CD14-positive monocyte (primary cell): Measurements from ENCODE around the gene HOXA5. TPM values are rescaled to one million over a fixed set of nuclear protein-coding genes. Genes with fewer than 3 reads are reported as not detected.
A peak's percentile ranks its signal among the peaks of the same experiment; 100 is the strongest.

Experiments
- DNase-seq, 3 donors: peaks; one replicate each; pipeline ENCODE4 v3.0.0-alpha.2; 2011 to 2022
- H2AFZ ChIP-seq: 2 replicates; pipeline ENCODE4 v1.6.0; 2012; ENCODE audit warnings: mild to moderate bottlenecking, low read depth, low read length, inconsistent platforms; ENCODE audit not compliant: insufficient read depth, poor library complexity, severe bottlenecking
- H3K27ac ChIP-seq, 2 donors: 1 replicate in 1 of 2; 2 replicates in 1 of 2; pipeline ENCODE4 v1.5.1; 2012 to 2013; ENCODE audit warnings: low read length in 2 of 2, control low read depth in 1 of 2, inconsistent platforms in 1 of 2, low read depth in 1 of 2, mild to moderate bottlenecking in 1 of 2
- H3K27me3 ChIP-seq, 2 donors: one replicate each; pipeline versions ENCODE4 v1.6.0 to v1.6.1; 2011 to 2013; ENCODE audit warnings: low read length in 2 of 2; ENCODE audit not compliant: control insufficient read depth in 2 of 2, insufficient read depth in 2 of 2
- H3K36me3 ChIP-seq, 2 donors: replicated peaks in 1 of 2; 1 replicate in 1 of 2; 2 replicates in 1 of 2; pipeline versions ENCODE4 v1.5.1 to v1.6.1; 2012 to 2013; ENCODE audit warnings: low read length in 2 of 2, control low read depth in 1 of 2, inconsistent platforms in 1 of 2, mild to moderate bottlenecking in 1 of 2; ENCODE audit not compliant: insufficient read depth in 2 of 2, control insufficient read depth in 1 of 2
- H3K4me1 ChIP-seq, 2 donors: 1 replicate in 1 of 2; 2 replicates in 1 of 2; pipeline versions ENCODE4 v1.5.1 to v1.6.1; 2012 to 2013; ENCODE audit warnings: low read length in 2 of 2, control low read depth in 1 of 2, inconsistent platforms in 1 of 2, mild to moderate bottlenecking in 1 of 2, moderate library complexity in 1 of 2; ENCODE audit not compliant: insufficient read depth in 2 of 2, control insufficient read depth in 1 of 2
- H3K4me2 ChIP-seq: replicated peaks from 2 replicates; pipeline ENCODE3; 2012; ENCODE audit warnings: low read length, moderate library complexity, mild to moderate bottlenecking; ENCODE audit not compliant: poor library complexity, severe bottlenecking; ENCODE audit errors: extremely low read depth
- H3K4me3 ChIP-seq, 3 experiments: fragments of 200-600 bp in 1 of 3; sonication (generic) in 1 of 3; replicated peaks in 1 of 3; 1 replicate in 2 of 3; 2 replicates in 1 of 3; pipeline ENCODE4 v1.5.1; 2011 to 2013; ENCODE audit warnings: low read length in 3 of 3, mild to moderate bottlenecking in 3 of 3, control low read depth in 2 of 3, low read depth in 2 of 3, inconsistent platforms in 1 of 3, moderate library complexity in 1 of 3
- H3K79me2 ChIP-seq: 2 replicates; pipeline ENCODE4 v1.6.0; 2012; ENCODE audit warnings: mild to moderate bottlenecking, control low read depth, inconsistent platforms, low read length, moderate library complexity; ENCODE audit not compliant: insufficient read depth
- H3K9ac ChIP-seq: 2 replicates; pipeline ENCODE4 v1.6.0; 2017; ENCODE audit warnings: low read length, mild to moderate bottlenecking; ENCODE audit not compliant: insufficient read depth, poor library complexity, severe bottlenecking
- H3K9me3 ChIP-seq, 2 donors: replicated peaks in 1 of 2; 1 replicate in 1 of 2; 2 replicates in 1 of 2; pipeline versions ENCODE4 v1.5.1 to v1.6.1; 2012 to 2013; ENCODE audit warnings: low read length in 2 of 2, control low read depth in 1 of 2; ENCODE audit not compliant: control insufficient read depth in 1 of 2, insufficient read depth in 1 of 2
- H4K20me1 ChIP-seq: 2 replicates; pipeline ENCODE4 v1.6.0; 2012; ENCODE audit warnings: mild to moderate bottlenecking, low read length, control low read depth, moderate library complexity; ENCODE audit not compliant: insufficient read depth
- H3K27ac Mint-ChIP-seq, 7 donors: one replicate each; pipeline ENCODE4 v1.8.0; 2020; ENCODE audit warnings: mild to moderate bottlenecking in 7 of 7, mixed read lengths in 7 of 7, moderate library complexity in 6 of 7, inconsistent platforms in 2 of 7
- H3K27me3 Mint-ChIP-seq, 3 donors: one replicate each; pipeline ENCODE4 v1.8.0; 2021 to 2022; ENCODE audit warnings: low read depth in 3 of 3, mild to moderate bottlenecking in 3 of 3, mixed read lengths in 3 of 3, moderate library complexity in 3 of 3, inconsistent platforms in 1 of 3
- H3K36me3 Mint-ChIP-seq, 2 donors: one replicate each; pipeline ENCODE4 v1.8.0; 2020; ENCODE audit warnings: mixed read lengths in 2 of 2, inconsistent platforms in 1 of 2, mild to moderate bottlenecking in 1 of 2
- H3K4me1 Mint-ChIP-seq: one replicate; pipeline ENCODE4 v1.8.0; 2020; ENCODE audit warnings: mild to moderate bottlenecking, mixed read lengths
- H3K4me3 Mint-ChIP-seq, 2 donors: one replicate each; pipeline ENCODE4 v1.8.0; 2020; ENCODE audit warnings: mild to moderate bottlenecking in 2 of 2, mixed read lengths in 2 of 2, moderate library complexity in 1 of 2
- H3K9me3 Mint-ChIP-seq, 7 donors: one replicate each; pipeline ENCODE4 v1.8.0; 2020 to 2022; ENCODE audit warnings: mixed read lengths in 7 of 7, mild to moderate bottlenecking in 6 of 7, moderate library complexity in 6 of 7, inconsistent platforms in 2 of 7
- CTCF ChIP-seq: fragments of 200-600 bp; IDR thresholded peaks from one replicate; pipeline ENCODE4 v1.8.0; 2022; ENCODE audit warnings: antibody characterized with exemption, mild to moderate bottlenecking
- WGBS: methylation state at CpG from one replicate; pipeline ENCODE4 v1.1.5; 2013; ENCODE audit warnings: missing lambda C conversion rate; ENCODE audit not compliant: insufficient coverage; 5-methylcytosine and 5-hydroxymethylcytosine counted together
- intact Hi-C, 2 donors: fragments of 100-400 bp; cut with micrococcal nuclease; formaldehyde crosslinking; loops; one replicate each; pipeline versions ENCODE4 v1.15.0 to v1.15.1; 2023
- polyA plus RNA-seq, 3 donors: library from polyadenylated mRNA; depleted of rRNA in 1 of 3; unstranded in 2 of 3; stranded (reverse) in 1 of 3; fragments of 300-500 nt in 2 of 3; fragments of >200 nt in 1 of 3; fragmentation: Illumina TruSeq in 2 of 3; gene quantifications; 1 replicate in 2 of 3; 2 replicates in 1 of 3; pipeline ENCODE4 v1.2.3, GENCODE V29; 2012 to 2021

HOXA5 gene
- polyA plus RNA-seq, 3 donors = 0.85 to 3.0 (median 1.8) TPM

DNA sequence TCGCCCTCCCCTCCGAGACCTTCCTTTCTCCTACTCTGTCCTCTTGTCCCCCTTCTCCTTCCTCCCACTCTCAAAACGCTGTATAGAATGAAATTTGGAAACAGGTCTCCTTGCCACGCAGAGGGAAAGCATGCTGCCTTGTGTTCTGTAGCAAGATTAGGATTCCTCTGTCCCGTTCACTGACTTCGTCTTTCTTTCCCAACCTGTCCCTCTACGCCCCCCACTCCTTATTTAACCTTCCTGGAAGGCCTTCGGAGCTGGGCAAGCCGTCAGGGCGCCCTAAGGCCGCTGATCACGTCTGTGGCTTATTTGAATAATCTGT, 20.5 kb upstream of the HOXA5 start:
- Histone ChIP-seq H3K9me3 (peaks cover 18 to 35% of the 10 kb centered on the region in 2 donors), H3K4me2 (peak overlapping the region; percentile 69)

More for the DNA sequence above, 20.5 kb upstream of the HOXA5 start:
- Histone ChIP-seq H3K4me1 (peaks cover 72 to 88% of the 10 kb centered on the region in 2 donors), H4K20me1 (no peaks in the 10 kb centered on the region), H3K9ac (peak overlapping the region; percentile 32), H3K79me2 (peaks cover 7% of the 10 kb centered on the region), H2AFZ (peak overlapping the region; percentile 79), H3K27me3 (peaks cover 57 to 92% of the 10 kb centered on the region in 2 donors), H3K27ac (no peak overlapping the region), H3K36me3 (no peaks in the 10 kb centered on the region), H3K4me3 (peak overlapping the region; percentile 17 to 74 (median 40))
- Mint-ChIP-seq H3K27ac (peak overlapping the region in 2 of 7 donors; percentile 37 to 57), H3K4me3 (peak overlapping the region; percentile 72 to 92), H3K36me3 (peaks cover 23 to 40% of the 10 kb centered on the region in 2 donors), H3K9me3 (peaks cover 5 to 51% (median 36%) of the 10 kb centered on the region in 7 donors), H3K4me1 (peaks cover 67% of the 10 kb centered on the region), H3K27me3 (peaks cover 84 to 93% (median 86%) of the 10 kb centered on the region in 3 donors)
- TF ChIP-seq CTCF = peak; percentile 12
- intact Hi-C loops = loop anchor here (5.0 to 10.0 kb wide), 4 partner anchors 309 to 797 kb away; no protein-coding TSS in a partner anchor
- DNase-seq = no peak
- 0% methylated on average over 7 of the region's 12 CpGs for WGBS
